ENCODE measurements around the gene SUMO3.

Gene SUMO3

GRCh38 chr21:44817914-44818639 is at the start of gene SUMO3:
Gene SUMO3, minus strand, starts transcription at chr21:44818062. Its CDS starts 94 bp downstream, at chr21:44817968.
- FAIRE-seq: no peak

- no peak for FAIRE-seq
Observed at GRCh38 chr21:44867464-44867863, 49.6 kb upstream of the SUMO3 start.

DNA sequence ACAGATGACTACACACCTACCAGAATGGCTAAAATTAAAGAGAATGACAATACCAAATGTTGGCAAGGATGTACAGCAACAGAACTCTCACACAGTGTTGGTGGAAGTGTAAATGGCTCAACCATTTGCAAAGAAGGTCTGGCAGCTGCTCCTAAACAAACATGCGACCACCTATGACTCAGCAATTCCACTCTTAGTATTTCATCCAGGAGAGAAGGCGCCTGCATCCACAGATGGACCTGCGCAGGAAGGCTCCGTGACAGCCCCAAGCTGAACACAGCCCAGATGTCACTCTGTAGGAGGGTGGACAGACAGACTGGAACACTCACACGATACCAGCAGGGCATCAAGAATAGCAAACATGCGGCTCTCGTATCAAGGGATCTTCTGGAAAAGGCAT is 48.9 kb upstream of the SUMO3 start:
- no peak for FAIRE-seq

GRCh38 chr21:44865561-44866280 is 47.9 kb upstream of the SUMO3 start:
- no peak for FAIRE-seq

- FAIRE-seq: no peak
Observed at GRCh38 chr21:44862869-44863685, 45.2 kb upstream of the SUMO3 start.

DNA sequence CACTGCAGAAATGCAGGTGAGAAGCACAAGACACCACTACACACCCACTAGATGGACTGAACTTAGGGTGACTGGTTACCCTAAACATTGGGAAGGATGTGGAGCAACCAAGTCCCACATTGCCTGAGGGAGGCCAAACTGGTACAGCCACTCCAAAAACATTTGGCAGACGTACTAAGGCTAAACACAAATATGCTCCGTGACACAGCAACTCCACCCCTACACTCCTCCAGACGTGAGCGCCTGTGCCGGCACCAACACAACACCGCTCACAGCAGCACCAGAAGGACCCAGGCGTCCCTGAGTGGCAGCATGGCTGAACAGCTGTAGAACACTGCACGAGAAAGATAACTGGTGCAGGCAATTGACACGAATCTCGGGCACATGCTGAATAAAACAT is 40.9 kb upstream of the SUMO3 start:
- no peak for FAIRE-seq

DNA sequence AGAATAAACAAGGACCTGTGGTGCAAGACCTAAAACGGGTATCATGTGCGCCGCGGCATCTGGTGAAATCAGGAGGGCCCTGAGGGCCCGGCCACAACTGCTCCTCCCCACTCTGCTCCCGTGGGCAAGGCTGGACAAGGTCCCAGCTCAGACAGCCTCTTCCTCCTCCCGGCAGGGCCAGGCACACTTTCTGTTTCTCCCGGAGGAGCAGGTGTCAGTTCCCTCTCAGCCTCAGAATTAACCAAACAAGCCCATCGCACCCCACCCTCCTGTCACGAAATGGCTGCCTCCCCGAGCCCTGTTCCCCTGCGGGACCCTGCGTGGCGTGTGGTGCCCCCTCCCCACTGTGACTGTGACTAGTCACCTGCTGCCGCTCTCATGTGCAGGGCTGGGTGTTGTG is 40.4 kb upstream of the SUMO3 start:
- FAIRE-seq: no peak

DNA sequence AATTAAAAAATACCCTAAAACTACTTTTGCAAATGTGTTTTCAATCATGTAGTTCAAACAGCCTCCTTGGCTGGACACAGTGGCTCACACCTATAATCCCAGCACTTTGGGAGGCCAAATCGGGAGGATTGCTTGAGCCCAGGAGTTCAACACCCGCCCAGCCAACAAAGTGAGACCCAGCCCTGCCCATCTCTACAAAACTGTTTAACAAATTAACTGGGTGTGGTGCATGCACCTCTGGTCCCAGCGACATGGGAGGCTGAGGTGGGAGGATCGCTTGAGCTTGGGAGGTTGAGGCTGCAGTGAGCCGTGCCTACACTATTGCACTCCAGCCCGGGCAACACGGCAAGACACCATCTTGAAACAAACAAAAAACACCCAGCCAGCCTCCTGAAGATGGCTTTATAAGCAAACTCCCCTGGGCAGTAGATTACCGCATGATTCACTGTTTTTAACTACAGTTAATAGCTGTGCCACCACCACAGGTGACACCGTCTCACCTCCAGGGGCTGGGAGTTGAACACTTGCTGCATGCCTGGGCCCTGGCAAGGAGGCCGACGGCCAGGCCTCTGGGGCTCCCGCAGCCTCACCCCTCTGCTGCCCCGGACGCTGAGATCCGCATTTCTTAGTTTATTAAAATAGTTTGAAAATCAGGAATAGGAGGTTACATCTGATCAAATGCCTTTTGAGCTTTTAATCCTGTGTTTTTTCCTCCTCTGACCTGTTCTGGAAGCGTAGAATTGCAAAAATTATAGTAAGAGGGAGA is 39.4 kb upstream of the SUMO3 start:
- FAIRE-seq: no peak

DNA sequence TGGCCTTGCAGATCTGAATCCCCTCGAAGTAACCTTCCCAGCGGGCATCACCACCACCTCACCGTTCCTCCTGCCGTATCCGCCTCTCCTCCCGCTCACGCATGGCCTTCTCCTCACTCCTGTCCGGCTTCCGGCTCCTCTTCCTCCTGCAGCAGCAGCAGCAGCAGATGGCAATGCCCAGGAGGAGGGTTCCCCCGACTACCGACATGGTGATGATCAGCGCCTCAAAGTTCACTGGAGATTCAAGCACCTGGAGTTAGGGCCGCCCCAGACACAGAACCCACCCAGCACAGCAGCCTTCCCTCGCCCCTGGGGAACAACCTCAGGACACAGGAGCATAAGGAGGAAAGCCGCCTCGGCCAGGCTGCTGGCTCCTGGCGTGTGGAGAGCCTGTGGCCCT is 38.3 kb upstream of the SUMO3 start:
- no peak for FAIRE-seq

DNA sequence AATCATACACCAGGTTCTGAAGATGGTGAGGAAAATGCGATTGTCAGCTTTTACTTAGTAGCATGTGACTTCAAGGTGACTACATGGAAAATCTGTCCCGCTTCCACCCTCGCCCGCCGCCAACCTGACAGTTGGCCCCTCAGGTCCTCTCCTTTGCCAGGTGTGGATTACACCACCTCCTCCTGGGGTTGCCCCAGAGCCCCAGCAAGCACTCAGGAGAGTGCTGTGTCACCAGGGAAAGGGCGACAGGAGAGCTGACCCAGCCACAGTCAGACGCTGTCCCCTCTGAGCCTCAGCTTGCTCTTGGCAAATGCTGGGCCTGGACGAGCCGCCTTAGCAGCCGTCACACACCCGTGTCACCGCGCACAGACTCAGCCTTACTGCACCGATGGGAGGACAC is 37.7 kb upstream of the SUMO3 start:
- FAIRE-seq: no peak

GRCh38 chr21:44854664-44855446 is 37.0 kb upstream of the SUMO3 start:
- no peak for FAIRE-seq

GRCh38 chr21:44854391-44854663 is 36.5 kb upstream of the SUMO3 start:
- no peak for FAIRE-seq

DNA sequence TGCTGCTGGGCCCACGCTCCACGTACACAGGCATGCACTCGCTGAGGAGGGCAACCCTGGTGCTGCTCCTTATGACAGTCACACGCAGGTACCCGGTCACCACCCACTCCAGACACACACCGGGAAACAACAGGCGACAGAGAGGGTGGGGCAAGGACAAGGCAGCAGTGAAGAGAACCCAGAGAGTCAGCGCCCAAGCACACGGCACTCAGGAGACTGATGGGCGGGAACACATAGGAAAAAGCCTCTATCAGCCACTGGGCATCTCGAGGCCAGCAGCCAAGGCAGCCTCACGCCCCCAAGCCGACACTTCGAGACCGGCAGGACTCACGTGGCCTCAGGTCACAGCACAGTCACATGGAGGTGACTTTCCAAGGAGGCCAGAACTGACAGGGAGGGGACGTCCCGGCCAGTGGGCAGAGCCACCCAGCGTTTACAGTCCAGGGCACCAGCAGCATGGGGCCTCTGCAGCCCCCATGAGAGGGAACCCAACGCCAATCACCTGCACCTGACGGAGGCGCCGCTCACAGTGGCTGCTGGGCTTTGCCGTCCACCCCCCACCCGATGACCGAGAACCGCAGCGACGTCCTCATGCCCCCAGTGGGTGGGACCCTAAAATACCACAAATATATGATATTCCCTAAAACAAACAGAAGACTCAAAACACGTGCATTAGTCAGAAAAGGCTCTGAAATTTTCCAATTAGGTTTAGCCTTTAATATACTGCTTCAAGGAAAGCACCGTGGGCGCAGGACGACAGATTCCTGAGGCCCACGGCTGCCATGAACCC is 35.9 kb upstream of the SUMO3 start:
- FAIRE-seq: no peak

GRCh38 chr21:44850905-44851657 is 33.2 kb upstream of the SUMO3 start:
- FAIRE-seq: no peak

- FAIRE-seq: no peak
Observed at GRCh38 chr21:44850208-44850800, 32.4 kb upstream of the SUMO3 start.

DNA sequence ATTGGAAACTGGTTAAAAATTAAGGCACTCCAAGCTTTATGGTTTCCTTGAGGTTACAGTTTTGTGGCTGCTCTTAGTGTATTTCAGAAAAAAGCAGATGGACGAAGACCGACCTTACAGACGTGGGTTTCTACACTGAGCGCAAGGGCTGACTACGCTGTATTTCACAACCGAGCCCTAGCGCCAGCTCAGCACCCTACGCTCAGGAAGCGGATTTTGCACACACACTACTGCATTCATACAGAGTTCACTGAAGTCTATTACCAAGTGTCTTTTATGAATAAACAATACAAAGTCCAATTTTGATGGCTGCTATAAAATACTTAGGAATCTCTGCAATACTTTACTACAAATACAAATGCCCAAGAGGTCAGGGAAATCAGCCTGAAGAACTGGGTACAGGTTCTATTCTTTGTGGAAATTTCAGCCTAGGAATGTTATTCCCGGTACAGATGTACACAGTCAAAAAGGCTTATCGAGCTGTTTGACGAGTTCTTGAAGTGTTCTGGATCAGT is 31.8 kb upstream of the SUMO3 start:
- no peak for FAIRE-seq

GRCh38 chr21:44848821-44849521 is 31.1 kb upstream of the SUMO3 start:
- FAIRE-seq: no peak

DNA sequence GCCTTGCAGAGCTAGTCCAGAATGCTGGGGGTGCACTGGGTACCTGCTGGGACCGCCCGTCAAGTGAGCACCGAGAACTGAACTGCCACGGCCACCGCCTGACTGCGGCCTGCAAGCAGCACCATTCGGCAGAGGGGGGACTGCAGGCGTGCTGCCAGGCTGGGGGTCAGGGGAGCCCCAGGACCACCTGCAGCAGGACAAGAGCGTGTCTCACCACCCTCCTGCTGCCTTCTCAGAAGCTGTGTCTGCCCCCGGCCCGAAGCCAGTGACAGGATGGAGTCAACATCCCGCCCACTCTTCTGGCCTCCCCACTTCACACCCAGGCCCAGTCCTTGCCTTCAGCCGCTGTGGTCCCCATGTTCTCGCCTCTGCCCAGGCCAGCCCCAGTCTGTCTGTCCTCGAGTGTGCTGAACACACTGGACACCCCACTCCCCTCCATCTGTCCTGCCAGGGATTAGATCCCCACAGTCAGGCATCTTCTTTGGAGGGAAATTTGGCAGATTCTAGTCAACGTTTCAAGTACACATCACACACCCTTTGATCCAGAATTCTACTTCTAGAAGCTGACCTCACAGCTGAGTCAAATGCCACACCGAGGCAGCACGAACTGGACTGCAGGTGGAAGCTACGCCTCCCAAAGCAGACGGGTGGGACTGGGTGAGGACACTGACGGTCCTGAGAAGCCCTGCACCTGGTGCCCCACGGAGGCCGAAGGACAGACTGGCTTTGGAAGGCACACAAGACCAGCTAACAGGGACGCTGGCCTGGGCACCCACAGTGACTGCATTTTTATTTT is 29.6 kb upstream of the SUMO3 start:
- no peak for FAIRE-seq

All from G401.6 (cell line).